Kidney epithelial cell (primary cell): ENCODE measurements around the gene SERPINA1. TPM values are rescaled to one million over a fixed set of nuclear protein-coding genes. Genes with fewer than 3 reads are reported as not detected.

Experiments
- DNase-seq: peaks from one replicate; pipeline ENCODE4 v3.0.0-alpha.2; 2010; ENCODE audit warnings: low read depth
- H3K27me3 ChIP-seq: 2 replicates; pipeline ENCODE4 v1.6.0; 2011; ENCODE audit warnings: low read length; ENCODE audit not compliant: control insufficient read depth, insufficient read depth
- H3K36me3 ChIP-seq: 2 replicates; pipeline ENCODE4 v1.5.1; 2011; ENCODE audit warnings: low read length; ENCODE audit not compliant: control insufficient read depth, insufficient read depth
- H3K4me3 ChIP-seq: 2 replicates; pipeline ENCODE4 v1.5.1; 2011; ENCODE audit warnings: low read depth, mild to moderate bottlenecking, control low read depth, low read length
- CTCF ChIP-seq: IDR thresholded peaks from 2 replicates; pipeline ENCODE4 v1.5.1; 2011; ENCODE audit warnings: mild to moderate bottlenecking, moderate library complexity, low read length, control low read depth, inconsistent platforms; ENCODE audit not compliant: insufficient read depth, poor library complexity, severe bottlenecking
- total RNA-seq: library from RNA; depleted of rRNA; stranded (reverse); fragments of >200 nt; gene quantifications from 2 replicates; pipeline ENCODE4 v1.2.3, GENCODE V29; 2015

The SERPINA1 gene
- total RNA-seq, 1 donor from 2014 or later = 23.2 TPM

GRCh38 chr14:94408546-94409095, 20.2 kb upstream of the SERPINA1 start:
- no peaks in the 10 kb centered on the region for H3K27me3 ChIP-seq
- H3K4me3 ChIP-seq = no peak overlapping the region
- H3K36me3 ChIP-seq = no peaks in the 10 kb centered on the region
- no peak for TF ChIP-seq CTCF
- no peak for DNase-seq

- Histone ChIP-seq H3K27me3 (no peaks in the 10 kb centered on the region), H3K36me3 (no peaks in the 10 kb centered on the region), H3K4me3 (no peak overlapping the region)
- DNase-seq = no peak
- no peak for TF ChIP-seq CTCF
Observed at GRCh38 chr14:94407906-94408305, 19.5 kb upstream of the SERPINA1 start.

- Histone ChIP-seq H3K36me3 (no peaks in the 10 kb centered on the region), H3K4me3 (no peak overlapping the region), H3K27me3 (no peaks in the 10 kb centered on the region)
- TF ChIP-seq CTCF = no peak
- no peak for DNase-seq
Observed at GRCh38 chr14:94406910-94407309, 18.5 kb upstream of the SERPINA1 start.

- Histone ChIP-seq H3K36me3 (no peaks in the 10 kb centered on the region), H3K27me3 (no peaks in the 10 kb centered on the region), H3K4me3 (no peak overlapping the region)
- no peak for TF ChIP-seq CTCF
- no peak for DNase-seq
Observed at GRCh38 chr14:94405486-94405885, 17.1 kb upstream of the SERPINA1 start.

- Histone ChIP-seq H3K36me3 (no peaks in the 10 kb centered on the region), H3K4me3 (no peak overlapping the region), H3K27me3 (no peaks in the 10 kb centered on the region)
- TF ChIP-seq CTCF = no peak
- no peak for DNase-seq
Observed at GRCh38 chr14:94404561-94404960, 16.2 kb upstream of the SERPINA1 start.

- DNase-seq = no peak
- Histone ChIP-seq H3K4me3 (no peak overlapping the region), H3K27me3 (no peaks in the 10 kb centered on the region), H3K36me3 (no peaks in the 10 kb centered on the region)
- no peak for TF ChIP-seq CTCF
Observed at GRCh38 chr14:94403312-94403932, 15.0 kb upstream of the SERPINA1 start.
